B cell (primary cell): ENCODE data around the gene PAQR6. TPM values are rescaled to one million over a fixed set of nuclear protein-coding genes. Genes with fewer than 3 reads are reported as not detected.

Experiments used
- ATAC-seq: fragments of 200-7000 bp; cut with Tn5 transposase; one replicate; pipeline ENCODE4 v1.10.0; 2021; ENCODE audit warnings: low read depth, mild to moderate bottlenecking, moderate number of reproducible peaks, moderate library complexity
- CTCF ChIA-PET: fragments of 350-600 bp; sonication (Branson Sonifier 250); formaldehyde crosslinking; loops from one replicate; lab custom pipeline; 2021; ENCODE audit warnings: antibody characterized with exemption, inconsistent platforms; lab: Charles Lee
- POLR2A ChIA-PET: fragments of 350-600 bp; sonication (Branson Sonifier 250); formaldehyde crosslinking; loops from one replicate; lab custom pipeline; 2021; ENCODE audit warnings: antibody characterized with exemption; lab: Charles Lee
- DNase-seq: peaks from one replicate; pipeline ENCODE4 v3.0.0; 2013
- H2AFZ ChIP-seq: 2 replicates; pipeline ENCODE4 v1.6.1; 2012; ENCODE audit warnings: mild to moderate bottlenecking, low read depth, low read length; ENCODE audit not compliant: insufficient read depth, poor library complexity, severe bottlenecking
- H3K27ac ChIP-seq, 2 donors: 1 replicate in 1 of 2; 2 replicates in 1 of 2; pipeline ENCODE4 v1.5.1; 2012 to 2013; ENCODE audit warnings: low read length in 2 of 2, mild to moderate bottlenecking in 2 of 2, moderate library complexity in 1 of 2
- H3K27me3 ChIP-seq, 4 experiments: fragments of 200-600 bp in 1 of 4; sonication (generic) in 1 of 4; replicated peaks in 1 of 4; 1 replicate in 2 of 4; 2 replicates in 2 of 4; pipeline versions ENCODE4 v1.6.1 to v1.7.0; 2013 to 2016; ENCODE audit warnings: low read length in 3 of 4, mild to moderate bottlenecking in 2 of 4, mixed read lengths in 1 of 4, moderate library complexity in 1 of 4; ENCODE audit not compliant: insufficient read depth in 4 of 4, control insufficient read depth in 3 of 4; ENCODE audit errors: control extremely low read depth in 1 of 4
- H3K36me3 ChIP-seq, 2 experiments: replicated peaks in 1 of 2; 1 replicate in 1 of 2; 2 replicates in 1 of 2; pipeline versions ENCODE4 v1.6.1 to v1.7.1; 2013; ENCODE audit warnings: low read length in 1 of 2; ENCODE audit not compliant: insufficient read depth in 2 of 2, control insufficient read depth in 1 of 2; ENCODE audit errors: control extremely low read depth in 1 of 2, extremely low read depth in 1 of 2
- H3K4me1 ChIP-seq, 2 donors: fragments of 200-600 bp in 1 of 2; sonication (generic) in 1 of 2; 1 replicate in 1 of 2; 2 replicates in 1 of 2; pipeline versions ENCODE4 v1.5.1 to v1.6.1; 2013 to 2017; ENCODE audit warnings: low read length in 2 of 2; ENCODE audit not compliant: control insufficient read depth in 2 of 2, insufficient read depth in 2 of 2
- H3K4me2 ChIP-seq: replicated peaks from 2 replicates; pipeline ENCODE3; 2012; ENCODE audit warnings: mild to moderate bottlenecking, low read depth, low read length; ENCODE audit not compliant: poor library complexity, severe bottlenecking
- H3K4me3 ChIP-seq, 5 experiments: fragments of 200-600 bp in 1 of 5; sonication (generic) in 1 of 5; 1 replicate in 3 of 5; 2 replicates in 2 of 5; pipeline versions ENCODE4 v1.5.1 to v1.7.0; 2011 to 2016; ENCODE audit warnings: low read length in 4 of 5, mild to moderate bottlenecking in 4 of 5, low read depth in 2 of 5, control low read depth in 1 of 5, moderate library complexity in 1 of 5; ENCODE audit not compliant: insufficient read depth in 1 of 5; ENCODE audit errors: control extremely low read depth in 1 of 5, extremely low read depth in 1 of 5
- H3K79me2 ChIP-seq: fragments of 200-600 bp; sonication (generic); one replicate; pipeline ENCODE4 v1.6.0; 2016; ENCODE audit warnings: low read length; ENCODE audit not compliant: control insufficient read depth, insufficient read depth
- H3K9ac ChIP-seq: fragments of 200-600 bp; sonication (generic); 2 replicates; pipeline ENCODE4 v1.6.1; 2017; ENCODE audit warnings: mild to moderate bottlenecking, low read length, moderate library complexity
- H3K9me3 ChIP-seq, 3 donors: one replicate each; pipeline versions ENCODE4 v1.6.1 to v1.7.1; 2013; ENCODE audit warnings: low read length in 2 of 3; ENCODE audit not compliant: control insufficient read depth in 2 of 3, insufficient read depth in 1 of 3; ENCODE audit errors: control extremely low read depth in 1 of 3
- H4K20me1 ChIP-seq: 2 replicates; pipeline ENCODE4 v1.6.0; 2012; ENCODE audit warnings: mild to moderate bottlenecking, low read length; ENCODE audit not compliant: insufficient read depth, control insufficient read depth, poor library complexity, severe bottlenecking
- H3K27ac Mint-ChIP-seq: one replicate; pipeline ENCODE4 v1.8.0; 2021; ENCODE audit warnings: mixed read lengths
- H3K27me3 Mint-ChIP-seq: one replicate; pipeline ENCODE4 v1.8.0; 2021; ENCODE audit warnings: mixed read lengths
- H3K4me1 Mint-ChIP-seq: one replicate; pipeline ENCODE4 v1.8.0; 2021; ENCODE audit warnings: mixed read lengths
- H3K4me3 Mint-ChIP-seq: one replicate; pipeline ENCODE4 v1.8.0; 2021; ENCODE audit warnings: mixed read lengths
- H3K9me3 Mint-ChIP-seq: one replicate; pipeline ENCODE4 v1.8.0; 2022; ENCODE audit warnings: mixed read lengths; ENCODE audit not compliant: insufficient read depth
- CTCF ChIP-seq: fragments of 200-600 bp; IDR thresholded peaks from one replicate; pipeline ENCODE4 v1.8.0; 2022; ENCODE audit warnings: antibody characterized with exemption, mild to moderate bottlenecking
- EZH2 ChIP-seq: IDR thresholded peaks from 2 replicates; pipeline ENCODE4 v1.6.1; 2012; ENCODE audit warnings: borderline replicate concordance, low read depth, mild to moderate bottlenecking, moderate library complexity, low read length; ENCODE audit not compliant: insufficient read depth, poor library complexity, severe bottlenecking
- WGBS: methylation state at CpG from one replicate; pipeline ENCODE4 v1.1.5; 2013; ENCODE audit warnings: missing lambda C conversion rate; ENCODE audit not compliant: insufficient coverage; 5-methylcytosine and 5-hydroxymethylcytosine counted together
- intact Hi-C: fragments of 100-400 bp; cut with micrococcal nuclease; formaldehyde crosslinking; loops from one replicate; pipeline ENCODE4 v1.10.0; 2022
- polyA plus RNA-seq: library from polyadenylated mRNA; depleted of rRNA; stranded (reverse); fragments of >200 nt; gene quantifications from 2 replicates; pipeline ENCODE4 v1.2.3, GENCODE V29; 2012
- total RNA-seq, 2 donors: library from RNA; stranded (reverse); fragments of 120-200 nt in 1 of 2; gene quantifications; 1 replicate in 1 of 2; 2 replicates in 1 of 2; pipeline versions ENCODE4 v1.2.3 to v1.2.4, GENCODE V29; 2013 to 2022

PAQR6 gene
- total and polyA plus RNA-seq, 2 donors (not counting 1 experiment from before 2014, with no cell fraction given) = 1.3 to 1.8 TPM

- WGBS = 97% methylated on average over 11 of the region's 13 CpGs
- Histone ChIP-seq H3K4me3 (no peak overlapping the region), H3K27me3 (no peaks in the 10 kb centered on the region), H3K4me2 (no peak overlapping the region), H2AFZ (no peak overlapping the region), H3K9me3 (no peaks in the 10 kb centered on the region), H4K20me1 (no peaks in the 10 kb centered on the region), H3K9ac (no peak overlapping the region), H3K79me2 (no peaks in the 10 kb centered on the region), H3K27ac (no peak overlapping the region), H3K4me1 (no peaks in the 10 kb centered on the region), H3K36me3 (peaks cover 27 to 73% of the 10 kb centered on the region in 2 experiments)
- intact Hi-C loops = no loop called here
- ChIA-PET POLR2A (no interaction called here), CTCF (no interaction called here)
- H3K9me3 Mint-ChIP-seq = no peaks in the 10 kb centered on the region
- no peak overlapping the region for H3K4me3 Mint-ChIP-seq
- no peak overlapping the region for H3K27ac Mint-ChIP-seq
- H3K4me1 Mint-ChIP-seq = no peaks in the 10 kb centered on the region
- H3K27me3 Mint-ChIP-seq = no peaks in the 10 kb centered on the region
- DNase-seq = no peak
- no peak for TF ChIP-seq CTCF
- TF ChIP-seq EZH2 = no peak
- ATAC-seq = no peak
Measured at GRCh38 chr1:156266051-156266450, 18.2 kb upstream of the PAQR6 start.

DNA sequence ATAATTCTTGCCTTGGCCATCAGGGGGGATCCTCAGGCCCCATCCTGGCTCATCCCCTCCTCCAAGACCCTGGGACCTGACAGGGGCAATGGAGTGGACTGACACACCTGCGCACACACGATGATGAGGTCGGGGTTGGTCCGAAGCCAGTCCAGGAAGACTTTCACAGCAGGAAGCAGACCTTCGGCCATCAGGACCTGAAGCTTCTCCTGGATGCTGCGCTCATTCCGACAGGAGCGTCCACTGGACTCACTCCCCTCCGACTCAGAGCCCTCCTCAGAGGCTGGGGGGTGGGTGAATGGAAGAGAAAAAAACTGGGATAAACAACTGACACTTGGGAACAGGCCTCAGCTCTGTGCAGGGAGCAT lies 15.4 kb upstream of the PAQR6 start:
- Mint-ChIP-seq H3K4me1 (no peaks in the 10 kb centered on the region), H3K9me3 (no peaks in the 10 kb centered on the region), H3K27me3 (no peaks in the 10 kb centered on the region), H3K4me3 (no peak overlapping the region), H3K27ac (no peak overlapping the region)
- Histone ChIP-seq H3K79me2 (no peaks in the 10 kb centered on the region), H3K9ac (no peak overlapping the region), H3K27ac (no peak overlapping the region), H4K20me1 (no peaks in the 10 kb centered on the region), H3K9me3 (no peaks in the 10 kb centered on the region), H3K36me3 (peaks cover 22 to 83% of the 10 kb centered on the region in 2 experiments), H3K4me1 (no peaks in the 10 kb centered on the region), H3K27me3 (no peaks in the 10 kb centered on the region), H2AFZ (no peak overlapping the region), H3K4me3 (no peak overlapping the region), H3K4me2 (no peak overlapping the region)
- ATAC-seq (no peak), DNase-seq (no peak)
- ChIA-PET POLR2A (no interaction called here), CTCF (no interaction called here)
- no peak for TF ChIP-seq EZH2
- no peak for TF ChIP-seq CTCF
- WGBS = 92% methylated on average over 2 of the region's 9 CpGs
- intact Hi-C loops = no loop called here
